Sigmoid colon (tissue), 7 donors: ENCODE data around the gene ANTXR1. TPM values are rescaled to one million over a fixed set of nuclear protein-coding genes. Genes with fewer than 3 reads are reported as not detected.

Experiments
- DNase-seq: peaks from one replicate; pipeline ENCODE4 v3.0.0-alpha.2; 2019
- H3K27ac ChIP-seq, 4 donors: fragments of 200-600 bp; sonication (generic); one replicate each; pipeline ENCODE4 v1.5.1; 2016 to 2019; ENCODE audit warnings: mild to moderate bottlenecking in 1 of 4
- H3K27me3 ChIP-seq, 3 donors: fragments of 200-600 bp; sonication (generic); one replicate each; pipeline ENCODE4 v1.5.1; 2019; ENCODE audit warnings: mild to moderate bottlenecking in 1 of 3
- H3K36me3 ChIP-seq, 4 donors: fragments of 200-600 bp; sonication (generic); one replicate each; pipeline ENCODE4 v1.5.1; 2016 to 2019
- H3K4me1 ChIP-seq, 4 donors: fragments of 200-600 bp; sonication (generic); one replicate each; pipeline ENCODE4 v1.5.1; 2017 to 2019
- H3K4me3 ChIP-seq, 4 donors: fragments of 200-600 bp; sonication (generic); one replicate each; pipeline ENCODE4 v1.5.1; 2017 to 2019; ENCODE audit warnings: mild to moderate bottlenecking in 2 of 4, moderate library complexity in 1 of 4
- H3K9me3 ChIP-seq, 4 donors: fragments of 200-600 bp in 3 of 4; sonication (generic) in 3 of 4; one replicate each; pipeline versions ENCODE4 v1.5.1 to v1.6.1; 2013 to 2019
- EP300 ChIP-seq, 4 donors: sonication (generic); formaldehyde crosslinking; IDR thresholded peaks; one replicate each; pipeline ENCODE4 v1.6.1; 2017; ENCODE audit warnings: antibody characterized with exemption in 4 of 4
- POLR2A ChIP-seq, 2 donors: fragments of 450-650 bp; IDR thresholded peaks; one replicate each; pipeline ENCODE4 v1.6.1; 2016; ENCODE audit warnings: antibody characterized with exemption in 2 of 2, mild to moderate bottlenecking in 2 of 2, moderate library complexity in 2 of 2
- POLR2AphosphoS5 ChIP-seq, 4 donors: sonication (generic); formaldehyde crosslinking; IDR thresholded peaks; one replicate each; pipeline ENCODE4 v1.6.1; 2017; ENCODE audit warnings: antibody characterized with exemption in 4 of 4
- WGBS, 2 donors: extraction: QIAGEN DNeasy Blood & Tissue Kit; methylation state at CpG; one replicate each; pipeline ENCODE4 v1.1.7; 2013; 5-methylcytosine and 5-hydroxymethylcytosine counted together
- intact Hi-C: fragments of 100-400 bp; cut with DNase I; formaldehyde crosslinking; loops from one replicate; pipeline ENCODE4 v1.15.1; 2023
- polyA plus RNA-seq, 3 donors: library from polyadenylated mRNA; stranded (reverse); fragments of 200-250 nt; gene quantifications; one replicate each; pipeline ENCODE4 v1.2.3, GENCODE V29; 2013
- total RNA-seq, 4 donors: library from RNA; depleted of rRNA; stranded (reverse); fragments of >200 nt; gene quantifications; one replicate each; pipeline ENCODE4 v1.1.0, GENCODE V29; 2016
- TF ChIP-seq, protein P1 (sequence below), 4 experiments: fragments of 450-650 bp in 3 of 4; fragments of 200-600 bp in 1 of 4; IDR thresholded peaks; one replicate each; pipeline ENCODE4 v1.5.1; 2016 to 2019; ENCODE audit warnings: antibody characterized with exemption in 4 of 4, mild to moderate bottlenecking in 3 of 4, moderate library complexity in 2 of 4
- donor health status: healthy with polysubstance abuse.
- donor health status: Bipolar disorder and iron deficiency.
- donor health status: healthy.

The ANTXR1 gene
- total and polyA plus RNA-seq, 7 donors: 3.0 to 79.8 (median 44.6) TPM

DNA sequence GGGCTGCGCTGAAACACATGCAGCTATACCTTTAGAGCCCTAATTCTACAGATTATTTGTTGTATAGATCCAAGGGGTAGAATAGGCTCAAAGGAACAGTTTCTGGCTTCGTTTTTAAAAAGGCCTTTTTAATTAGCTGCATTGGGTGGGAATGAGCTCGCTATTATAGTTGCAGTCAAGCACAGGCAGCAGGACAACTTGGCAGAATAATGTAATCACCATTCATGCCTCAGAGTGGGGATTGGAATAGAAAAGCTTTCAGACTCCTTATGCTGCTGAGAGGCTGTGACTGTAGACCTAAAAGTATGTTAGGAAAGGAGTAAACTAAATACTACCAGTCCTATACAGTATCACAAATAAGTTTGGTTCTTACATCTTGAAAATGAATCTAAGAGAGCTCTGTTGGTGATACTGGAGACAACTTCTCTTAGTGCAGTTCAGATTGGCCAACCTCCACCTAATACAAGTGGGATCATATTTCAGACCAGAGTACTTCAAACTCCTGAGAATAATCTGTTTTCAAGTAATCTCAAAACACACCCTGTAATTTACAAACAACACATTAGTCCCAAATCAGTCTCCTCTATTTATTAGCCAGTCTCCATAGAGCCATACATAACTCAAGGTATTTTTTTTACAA is 121.4 kb downstream of the ANTXR1 start:
- no peaks in the 10 kb centered on the region for H3K27me3 ChIP-seq
- no peaks in the 10 kb centered on the region for H3K9me3 ChIP-seq
- no peak overlapping the region for H3K4me3 ChIP-seq
- H3K36me3 ChIP-seq: no peaks in the 10 kb centered on the region
- H3K4me1 ChIP-seq: peaks cover 0 to 17% (median 12%) of the 10 kb centered on the region in 4 donors
- intact Hi-C loops: no loop called here
- H3K27ac ChIP-seq: no peak overlapping the region
- no peak for DNase-seq
- TF ChIP-seq POLR2A (IDR thresholded peaks at IDR 0.05) (no peak), EP300 (IDR thresholded peaks at IDR 0.05) (no peak), POLR2AphosphoS5 (IDR thresholded peaks at IDR 0.05) (no peak)
- TF ChIP-seq, protein P1, sequence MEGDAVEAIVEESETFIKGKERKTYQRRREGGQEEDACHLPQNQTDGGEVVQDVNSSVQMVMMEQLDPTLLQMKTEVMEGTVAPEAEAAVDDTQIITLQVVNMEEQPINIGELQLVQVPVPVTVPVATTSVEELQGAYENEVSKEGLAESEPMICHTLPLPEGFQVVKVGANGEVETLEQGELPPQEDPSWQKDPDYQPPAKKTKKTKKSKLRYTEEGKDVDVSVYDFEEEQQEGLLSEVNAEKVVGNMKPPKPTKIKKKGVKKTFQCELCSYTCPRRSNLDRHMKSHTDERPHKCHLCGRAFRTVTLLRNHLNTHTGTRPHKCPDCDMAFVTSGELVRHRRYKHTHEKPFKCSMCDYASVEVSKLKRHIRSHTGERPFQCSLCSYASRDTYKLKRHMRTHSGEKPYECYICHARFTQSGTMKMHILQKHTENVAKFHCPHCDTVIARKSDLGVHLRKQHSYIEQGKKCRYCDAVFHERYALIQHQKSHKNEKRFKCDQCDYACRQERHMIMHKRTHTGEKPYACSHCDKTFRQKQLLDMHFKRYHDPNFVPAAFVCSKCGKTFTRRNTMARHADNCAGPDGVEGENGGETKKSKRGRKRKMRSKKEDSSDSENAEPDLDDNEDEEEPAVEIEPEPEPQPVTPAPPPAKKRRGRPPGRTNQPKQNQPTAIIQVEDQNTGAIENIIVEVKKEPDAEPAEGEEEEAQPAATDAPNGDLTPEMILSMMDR (IDR thresholded peaks at IDR 0.05): no peak
- 69 to 72% methylated on average over 3 of the region's 3 CpGs for WGBS, 2 donors

DNA sequence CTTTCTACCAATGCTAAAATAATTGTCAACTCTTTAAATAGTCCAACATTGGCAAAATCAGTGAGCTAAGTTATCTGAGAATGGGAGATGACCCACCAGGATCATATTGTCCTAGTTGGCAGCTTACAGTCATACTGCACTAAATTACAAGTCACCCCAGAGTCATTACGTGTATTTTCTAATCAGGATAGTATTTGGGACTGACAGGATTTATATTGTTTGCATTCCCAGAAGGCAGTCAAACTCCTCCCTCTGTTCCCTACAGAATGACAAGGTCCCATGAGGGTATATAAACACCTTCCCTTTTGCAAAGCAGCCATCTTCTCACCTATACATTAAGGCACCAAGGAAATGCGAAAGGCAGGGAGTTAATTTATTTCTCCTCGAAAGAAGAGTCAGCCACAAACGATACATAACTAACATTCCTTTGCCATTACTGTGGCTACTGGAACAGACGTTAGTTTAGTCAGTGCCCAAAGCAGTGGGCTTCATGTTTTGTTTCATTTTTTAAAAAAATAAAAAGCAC is 125.3 kb downstream of the ANTXR1 start:
- no peak for DNase-seq
- 15 to 61% methylated on average over 5 of the region's 5 CpGs for WGBS, 2 donors
- no peaks in the 10 kb centered on the region for H3K36me3 ChIP-seq
- H3K27ac ChIP-seq: peak overlapping the region in 3 of 4 donors; percentile 52 to 67 (median 64)
- H3K4me1 ChIP-seq: peaks cover 0 to 17% (median 12%) of the 10 kb centered on the region in 4 donors
- TF ChIP-seq POLR2A (IDR thresholded peaks at IDR 0.05) (no peak), POLR2AphosphoS5 (IDR thresholded peaks at IDR 0.05) (peak in 1 of 4 donors; percentile 13), EP300 (IDR thresholded peaks at IDR 0.05) (no peak)
- TF ChIP-seq, protein P1 (IDR thresholded peaks at IDR 0.05): no peak
- intact Hi-C loops: no loop called here
- H3K4me3 ChIP-seq: no peak overlapping the region
- H3K27me3 ChIP-seq: no peaks in the 10 kb centered on the region
- no peaks in the 10 kb centered on the region for H3K9me3 ChIP-seq

DNA sequence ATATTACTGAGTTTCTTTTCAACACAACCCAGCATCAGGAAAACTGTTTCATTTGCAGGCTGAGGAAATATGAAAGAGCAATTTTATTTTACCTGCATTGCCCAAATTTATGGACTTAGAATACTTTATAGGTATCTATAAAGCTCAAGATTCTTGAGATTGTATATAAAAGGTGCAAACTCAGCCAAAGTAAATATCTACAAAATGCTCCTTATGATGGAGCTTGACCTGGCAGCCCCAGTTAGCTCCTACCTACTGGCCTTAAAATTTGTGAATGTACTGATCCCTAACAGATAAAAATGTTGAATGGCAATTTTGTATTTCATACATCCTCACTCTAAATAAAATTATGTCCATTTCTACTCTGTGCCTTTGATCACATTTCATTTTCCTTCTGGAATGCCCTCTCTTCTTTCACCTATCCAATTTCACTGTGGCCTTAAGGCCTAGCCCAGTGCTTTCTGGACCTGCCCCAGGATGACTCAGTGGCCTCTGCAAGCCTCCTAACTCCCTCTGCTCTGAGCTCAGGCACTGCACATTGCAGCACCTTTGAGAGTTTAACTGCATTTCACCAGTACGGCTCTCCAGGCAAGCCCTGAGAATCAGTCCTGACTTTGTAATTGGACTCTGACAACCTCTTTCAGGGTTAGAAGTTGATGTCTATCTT is 125.9 kb downstream of the ANTXR1 start:
- intact Hi-C loops: no loop called here
- H3K4me3 ChIP-seq: no peak overlapping the region
- H3K9me3 ChIP-seq: no peaks in the 10 kb centered on the region
- no peaks in the 10 kb centered on the region for H3K36me3 ChIP-seq
- WGBS, 2 donors: 31 to 63% methylated on average over 1 of the region's 1 CpG
- peak overlapping the region in 3 of 4 donors; percentile 52 to 67 (median 64) for H3K27ac ChIP-seq
- TF ChIP-seq EP300 (IDR thresholded peaks at IDR 0.05): no peak
- TF ChIP-seq POLR2AphosphoS5 (IDR thresholded peaks at IDR 0.05): no peak
- TF ChIP-seq, protein P1 (IDR thresholded peaks at IDR 0.05): no peak
- TF ChIP-seq POLR2A (IDR thresholded peaks at IDR 0.05): no peak
- DNase-seq: peak; percentile 77
- peaks cover 0 to 17% (median 13%) of the 10 kb centered on the region in 4 donors for H3K4me1 ChIP-seq
- H3K27me3 ChIP-seq: no peaks in the 10 kb centered on the region

DNA sequence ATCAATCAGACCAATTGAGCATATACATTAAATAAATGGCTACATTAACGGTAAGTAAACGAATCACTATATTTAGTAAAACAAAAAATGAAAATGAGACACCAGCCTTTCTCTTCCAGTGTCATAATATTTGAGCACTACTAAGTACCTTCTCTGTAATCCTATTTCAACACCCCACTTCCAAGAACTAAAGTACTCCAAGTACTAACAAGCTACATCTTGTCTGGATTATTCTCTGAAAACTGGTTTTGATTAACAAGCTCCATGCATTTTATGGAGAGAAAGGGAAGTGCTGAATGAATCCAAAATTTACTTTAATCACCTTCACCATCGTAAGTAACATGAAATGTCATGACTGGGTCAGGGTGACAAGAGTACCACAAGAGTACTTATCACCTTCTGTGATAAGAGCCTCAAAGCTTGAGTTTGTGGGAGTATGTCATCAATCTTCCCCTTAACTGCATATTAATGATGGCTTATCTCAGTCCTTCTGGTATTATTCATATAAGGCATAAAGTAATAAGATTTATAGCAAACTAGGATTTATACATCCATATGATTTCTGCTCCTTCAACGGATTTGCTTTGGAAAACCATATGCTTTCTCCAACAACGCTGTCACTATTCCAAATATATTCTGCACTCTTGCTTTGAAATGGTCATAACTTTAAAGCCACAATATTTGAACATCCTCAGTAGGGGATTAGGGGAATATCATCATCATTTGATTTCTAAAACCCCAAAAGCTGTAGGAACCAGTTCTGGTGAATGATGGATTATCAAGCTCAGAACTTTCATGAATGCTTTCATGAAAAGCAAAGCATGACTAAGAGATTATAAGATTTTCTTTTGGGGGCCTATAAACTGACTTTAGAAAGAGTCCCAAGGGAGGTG is 127.0 kb downstream of the ANTXR1 start:
- Histone ChIP-seq H3K4me1 (peaks cover 0 to 21% (median 14%) of the 10 kb centered on the region in 4 donors), H3K36me3 (no peaks in the 10 kb centered on the region), H3K4me3 (no peak overlapping the region), H3K9me3 (no peaks in the 10 kb centered on the region), H3K27me3 (no peaks in the 10 kb centered on the region), H3K27ac (no peak overlapping the region)
- WGBS, 2 donors: 83 to 91% methylated on average over 5 of the region's 5 CpGs
- intact Hi-C loops: no loop called here
- no peak for DNase-seq
- TF ChIP-seq, protein P1 (IDR thresholded peaks at IDR 0.05): no peak
- no peak for TF ChIP-seq POLR2A (IDR thresholded peaks at IDR 0.05)
- TF ChIP-seq EP300 (IDR thresholded peaks at IDR 0.05): no peak
- no peak for TF ChIP-seq POLR2AphosphoS5 (IDR thresholded peaks at IDR 0.05)
